Lower lobe of right lung (tissue), 2 donors: ENCODE results near the gene AGXT. TPM values are rescaled to one million over a fixed set of nuclear protein-coding genes. Genes with fewer than 3 reads are reported as not detected.
A peak's percentile ranks its signal among the peaks of the same experiment; 100 is the strongest.

Source experiments
- ATAC-seq, 2 donors: fragments of 200-7000 bp; cut with Tn5 transposase; one replicate each; pipeline ENCODE4 v1.9.1; 2020 to 2022; ENCODE audit warnings: mild to moderate bottlenecking in 2 of 2, moderate library complexity in 2 of 2
- DNase-seq: peaks from one replicate; pipeline ENCODE4 v3.0.0-alpha.2; 2020
- H3K27ac ChIP-seq: fragments of 200-600 bp; one replicate; pipeline ENCODE4 v1.8.0; 2022
- H3K27me3 ChIP-seq: fragments of 200-600 bp; one replicate; pipeline ENCODE4 v1.8.0; 2022; ENCODE audit warnings: low read depth
- H3K36me3 ChIP-seq: fragments of 200-600 bp; one replicate; pipeline ENCODE4 v1.8.0; 2022; ENCODE audit warnings: mild to moderate bottlenecking
- H3K4me1 ChIP-seq: fragments of 200-600 bp; one replicate; pipeline ENCODE4 v1.8.0; 2022
- H3K4me3 ChIP-seq: fragments of 200-600 bp; one replicate; pipeline ENCODE4 v1.8.0; 2022; ENCODE audit warnings: mild to moderate bottlenecking
- H3K9me3 ChIP-seq: fragments of 200-600 bp; one replicate; pipeline ENCODE4 v1.8.0; 2022
- CTCF ChIP-seq: fragments of 200-600 bp; IDR thresholded peaks from one replicate; pipeline ENCODE4 v1.8.0; 2022; ENCODE audit warnings: antibody characterized with exemption, mild to moderate bottlenecking
- intact Hi-C: fragments of 100-400 bp; cut with DNase I; formaldehyde crosslinking; loops from one replicate; pipeline ENCODE4 v1.11.0; 2022
- total RNA-seq: library from RNA; stranded (reverse); fragmentation: NEBNext Ultra II Directional; extraction: Animal tissue kit (Norgen Biotek cat#: 25700); gene quantifications from one replicate; pipeline ENCODE4 v1.2.1, GENCODE V29; 2021
- donor health status: DM: no; HTN: yes; CAD: no; lungs with severe emphysema.

The AGXT gene
- total RNA-seq, 1 donor from 2014 or later, result not detected

DNA sequence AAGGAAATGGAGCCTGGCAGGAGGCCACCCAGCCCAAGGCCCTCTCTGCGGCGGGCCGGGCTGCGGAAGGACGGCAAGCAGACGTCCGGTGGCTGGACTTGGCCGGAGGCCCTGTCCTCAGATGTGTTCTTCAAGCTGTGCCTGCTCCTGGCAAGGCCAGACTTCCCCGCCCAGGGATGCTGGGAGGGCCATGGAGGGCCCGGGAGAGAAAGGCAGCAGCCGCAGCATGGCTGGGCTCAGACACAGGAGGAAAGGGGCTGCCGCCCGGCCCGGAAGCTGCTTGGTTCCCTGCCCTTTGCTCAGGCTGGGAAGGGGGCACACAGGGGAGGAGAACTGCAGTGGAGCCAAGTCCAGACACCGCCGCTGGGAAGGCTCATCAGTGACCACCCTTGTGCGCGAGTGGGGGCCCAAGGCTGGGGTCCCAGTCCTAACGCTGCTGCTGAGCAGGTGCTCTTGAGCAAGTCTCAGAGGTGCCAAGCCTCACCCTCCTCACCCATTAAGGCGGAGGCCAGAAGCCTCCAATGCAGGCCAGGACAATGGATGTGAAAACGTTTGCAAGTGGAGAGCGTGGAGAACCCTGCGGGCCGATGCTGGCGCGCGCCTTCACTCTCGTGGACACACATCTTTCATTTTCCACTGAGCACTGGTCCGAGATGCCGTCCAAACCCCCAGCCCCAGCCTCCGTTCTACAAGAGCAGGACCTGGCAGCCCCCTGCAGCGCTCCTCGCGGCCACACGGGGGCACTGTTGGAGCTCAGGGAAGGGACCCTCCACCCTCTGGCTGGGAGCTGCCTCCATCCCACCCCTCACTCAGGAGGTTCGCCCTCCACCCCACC lies 45.4 kb downstream of the AGXT start:
- peak; percentile 90 for TF ChIP-seq CTCF
- H3K4me3 ChIP-seq, result no peak overlapping the region
- H3K27me3 ChIP-seq, result peaks cover 19% of the 10 kb centered on the region
- no peaks in the 10 kb centered on the region for H3K9me3 ChIP-seq
- ATAC-seq, result peak; percentile 64 to 66
- peak overlapping the region; percentile 67 for H3K27ac ChIP-seq
- intact Hi-C loops, result no loop called here
- H3K4me1 ChIP-seq, result peaks cover 39% of the 10 kb centered on the region
- DNase-seq, result peak; percentile 72
- H3K36me3 ChIP-seq, result no peaks in the 10 kb centered on the region

- Histone ChIP-seq H3K27me3 (peaks cover 19% of the 10 kb centered on the region), H3K4me3 (no peak overlapping the region), H3K4me1 (peaks cover 39% of the 10 kb centered on the region), H3K27ac (no peak overlapping the region), H3K36me3 (no peaks in the 10 kb centered on the region), H3K9me3 (no peaks in the 10 kb centered on the region)
- DNase-seq (peak; percentile 41), ATAC-seq (no peak)
- intact Hi-C loops, result no loop called here
- peak; percentile 1 for TF ChIP-seq CTCF
These were observed 46.3 kb downstream of the AGXT start for GRCh38 chr2:240914645-240915525.

- no peaks in the 10 kb centered on the region for H3K9me3 ChIP-seq
- peak; percentile 46 for DNase-seq
- peaks cover 19% of the 10 kb centered on the region for H3K27me3 ChIP-seq
- intact Hi-C loops, result no loop called here
- peaks cover 41% of the 10 kb centered on the region for H3K4me1 ChIP-seq
- no peak overlapping the region for H3K27ac ChIP-seq
- H3K4me3 ChIP-seq, result no peak overlapping the region
- no peaks in the 10 kb centered on the region for H3K36me3 ChIP-seq
- TF ChIP-seq CTCF, result no peak
- ATAC-seq, result no peak
These were observed 47.1 kb downstream of the AGXT start for GRCh38 chr2:240915526-240916341.

DNA sequence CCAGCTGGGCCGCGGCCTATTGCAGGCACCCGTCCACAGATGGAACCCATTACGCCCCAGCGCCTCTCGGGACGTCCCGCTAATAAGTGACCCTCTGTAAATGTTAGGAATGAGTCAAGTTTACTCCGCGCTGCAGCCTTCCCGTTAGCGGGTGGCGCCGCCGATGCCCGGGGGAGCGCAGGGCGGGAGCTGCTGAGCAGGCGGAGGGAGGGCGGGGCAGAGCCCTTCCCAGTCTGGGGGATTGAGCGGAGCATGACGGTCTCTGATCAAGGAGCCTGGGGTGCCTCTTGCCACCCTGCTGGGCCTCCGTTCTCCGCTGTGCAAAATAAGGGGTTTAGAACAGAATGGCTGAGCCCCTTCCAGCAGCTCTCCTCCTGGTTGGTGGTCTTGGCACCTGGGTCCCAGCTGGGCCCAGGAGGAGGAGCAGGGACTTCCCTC lies 48.0 kb downstream of the AGXT start:
- ATAC-seq, result peak; percentile 25 to 27
- no peak overlapping the region for H3K4me3 ChIP-seq
- intact Hi-C loops, result no loop called here

More for the DNA sequence above, 48.0 kb downstream of the AGXT start:
- Histone ChIP-seq H3K36me3 (no peaks in the 10 kb centered on the region), H3K4me1 (peaks cover 47% of the 10 kb centered on the region), H3K27me3 (peaks cover 19% of the 10 kb centered on the region), H3K9me3 (no peaks in the 10 kb centered on the region), H3K27ac (no peak overlapping the region)
- TF ChIP-seq CTCF, result no peak
- DNase-seq, result peak; percentile 52
